Measurements from ENCODE around the gene UBE2Q2.
"Not testable (repeated sequence)": the region's sequence is repeated elsewhere in the genome, so short reads cannot be mapped to it uniquely, and the experiment has no call there.

UBE2Q2 gene

GRCh38 chr15:75864213-75865059 lies 21.2 kb downstream of the UBE2Q2 start:
- DNase-seq (ENCODE audit: low read depth): no peak

- DNase-seq (ENCODE audit: low read depth): not testable (repeated sequence)
Observed at GRCh38 chr15:75866045-75866444, 22.8 kb downstream of the UBE2Q2 start.

GRCh38 chr15:75866916-75867315 lies 23.7 kb downstream of the UBE2Q2 start:
- no peak for DNase-seq (ENCODE audit: low read depth)

DNA sequence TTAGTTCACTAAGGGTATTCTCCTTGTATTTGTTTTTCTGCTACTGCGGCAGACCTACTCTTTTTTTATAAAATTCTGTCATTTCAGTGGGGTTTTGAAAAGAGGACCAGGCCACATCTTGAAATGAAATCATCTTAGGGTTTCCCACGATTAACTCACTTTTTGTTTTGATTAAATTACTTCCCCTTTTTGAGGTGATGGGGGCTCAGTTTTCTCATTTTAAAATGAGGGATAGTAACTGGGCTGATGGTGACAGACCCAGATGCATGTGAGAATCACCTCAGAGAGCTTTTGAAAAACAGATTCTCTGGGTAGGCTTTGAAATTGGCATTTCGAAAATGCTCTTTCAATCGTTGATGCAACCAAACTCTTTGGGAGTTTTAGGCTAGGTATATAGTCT lies 24.2 kb downstream of the UBE2Q2 start:
- DNase-seq (ENCODE audit: low read depth): no peak

DNA sequence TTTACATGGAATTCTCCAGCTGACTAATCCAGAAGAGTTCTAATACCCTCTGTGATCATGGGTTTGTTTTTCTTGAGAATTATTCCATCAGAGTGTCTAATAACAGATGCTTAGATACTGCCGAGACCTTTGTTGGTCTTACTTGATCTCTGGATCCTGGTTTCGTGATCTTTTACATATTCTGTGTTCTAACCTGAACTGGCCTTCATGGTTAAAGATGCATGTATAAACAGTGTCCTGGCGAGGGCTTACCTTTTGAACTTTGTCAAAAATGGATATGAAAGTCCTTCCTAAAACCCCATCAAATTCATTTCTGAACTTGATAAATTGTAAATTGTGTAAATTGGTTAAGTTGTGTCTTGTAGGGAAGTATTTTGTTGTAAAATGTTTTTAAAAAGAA lies 24.8 kb downstream of the UBE2Q2 start:
- no peak for DNase-seq (ENCODE audit: low read depth)

GRCh38 chr15:75869446-75869845 lies 26.2 kb downstream of the UBE2Q2 start:
- no peak for DNase-seq (ENCODE audit: low read depth)

- not testable (repeated sequence) for DNase-seq (ENCODE audit: low read depth)
Observed at GRCh38 chr15:75871589-75871988, 28.3 kb downstream of the UBE2Q2 start.

DNA sequence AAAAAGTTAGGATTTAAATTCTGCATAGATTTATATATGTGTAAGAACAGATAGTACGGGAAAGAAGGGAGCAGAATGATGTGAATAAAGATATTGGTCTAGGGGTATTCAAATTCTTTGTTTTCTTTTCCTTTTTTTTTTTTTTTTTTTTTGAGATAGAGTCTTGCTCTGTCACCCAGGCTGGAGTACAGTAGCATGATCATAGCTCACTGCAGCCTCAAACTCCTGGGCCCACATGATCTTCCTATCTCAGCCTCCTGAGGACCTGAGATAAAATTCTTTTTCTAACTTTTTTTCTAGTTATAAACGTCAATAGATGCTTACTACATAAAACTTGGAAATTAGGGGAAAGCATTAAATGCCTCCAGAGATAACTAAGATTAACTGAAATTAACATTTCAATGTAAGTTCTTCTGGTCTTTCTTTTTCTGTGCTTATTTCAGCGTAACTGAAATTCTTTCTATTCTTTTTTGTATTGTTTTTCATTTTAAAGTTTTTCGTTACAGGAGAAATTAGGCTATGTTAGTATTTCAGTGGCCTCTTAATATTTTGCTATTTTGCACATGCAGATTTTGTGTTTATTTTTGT lies 29.2 kb downstream of the UBE2Q2 start:
- DNase-seq (ENCODE audit: low read depth): no peak

- no peak for DNase-seq (ENCODE audit: low read depth)
Observed at GRCh38 chr15:75884041-75884440, 40.8 kb downstream of the UBE2Q2 start.

DNA sequence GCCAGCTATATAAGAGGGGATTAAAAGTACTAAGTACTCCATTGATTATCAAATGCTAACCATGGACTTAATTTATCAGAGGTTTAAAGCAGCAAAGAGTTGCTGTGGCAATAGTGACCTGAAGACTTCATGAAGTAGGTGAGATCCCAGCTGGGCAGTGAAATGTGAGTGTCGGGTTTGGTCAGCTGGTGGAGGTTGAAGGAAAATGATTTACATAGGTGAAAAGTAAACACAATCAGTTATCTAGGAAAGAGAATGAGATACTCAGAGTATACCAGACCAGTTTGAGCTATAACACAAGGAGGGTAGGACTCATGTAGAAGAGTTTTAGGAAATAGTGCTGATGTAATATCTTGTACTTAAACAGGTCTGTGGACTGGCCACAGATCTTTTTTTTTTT lies 43.9 kb downstream of the UBE2Q2 start:
- DNase-seq (ENCODE audit: low read depth): no peak

DNA sequence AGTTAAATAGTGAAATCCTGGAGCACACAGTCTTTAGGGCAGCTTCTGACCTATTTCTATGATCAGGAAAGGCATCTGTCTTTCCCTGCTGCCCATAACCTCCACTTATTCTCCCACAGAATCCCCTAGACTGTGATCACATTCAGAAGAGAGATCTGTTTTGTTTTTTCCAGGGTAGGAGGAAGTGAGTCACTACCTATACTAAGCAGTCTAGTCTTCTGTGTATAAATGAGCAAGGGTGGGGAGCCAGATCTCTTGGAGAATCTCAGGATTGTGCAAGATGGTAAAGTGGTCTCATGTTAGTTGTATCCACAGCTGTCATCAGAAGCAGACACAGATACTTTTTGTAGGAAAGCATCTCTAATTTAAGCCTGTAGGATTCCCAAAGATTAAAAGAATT lies 48.6 kb downstream of the UBE2Q2 start:
- no peak for DNase-seq (ENCODE audit: low read depth)

DNA sequence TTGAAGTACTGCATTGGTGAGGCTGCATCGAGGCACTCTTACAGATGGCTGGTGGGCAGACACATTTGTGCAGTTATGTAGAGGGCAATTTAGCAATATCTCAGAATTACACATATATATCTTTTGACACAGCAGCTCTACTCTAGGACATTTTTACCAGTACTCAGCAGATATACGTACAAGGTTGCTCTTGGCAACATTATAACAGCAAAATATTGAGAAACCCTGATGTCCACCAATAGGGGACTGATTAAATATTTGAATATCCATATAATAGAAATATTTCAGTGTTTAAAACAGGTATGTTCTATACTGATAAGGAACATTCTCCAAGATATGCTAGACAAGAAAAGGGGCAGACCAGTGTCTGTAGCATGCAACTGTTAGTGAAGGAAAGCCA lies 52.5 kb downstream of the UBE2Q2 start:
- no peak for DNase-seq (ENCODE audit: low read depth)

DNA sequence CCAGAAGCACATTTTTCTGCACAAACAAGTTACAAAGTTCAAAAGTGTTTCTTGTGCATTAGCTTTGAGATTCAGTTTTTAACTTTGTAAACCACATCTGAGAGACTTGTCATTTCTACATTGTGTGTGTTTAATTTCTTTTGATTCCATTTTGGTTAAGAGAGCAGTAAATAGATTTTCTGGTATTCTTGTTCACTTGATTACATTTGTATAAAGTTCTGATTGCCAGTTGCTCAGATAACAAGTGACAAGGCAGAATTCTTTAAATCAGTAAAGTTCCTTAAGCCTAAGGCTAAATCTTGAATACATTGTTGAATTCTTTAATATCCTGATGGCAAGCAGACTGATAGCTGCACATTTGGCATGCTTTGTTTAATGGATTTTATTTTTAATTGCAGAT lies 57.3 kb downstream of the UBE2Q2 start:
- DNase-seq (ENCODE audit: low read depth): no peak

GRCh38 chr15:75902129-75902557 lies 58.9 kb downstream of the UBE2Q2 start:
- DNase-seq (ENCODE audit: low read depth): no peak

DNA sequence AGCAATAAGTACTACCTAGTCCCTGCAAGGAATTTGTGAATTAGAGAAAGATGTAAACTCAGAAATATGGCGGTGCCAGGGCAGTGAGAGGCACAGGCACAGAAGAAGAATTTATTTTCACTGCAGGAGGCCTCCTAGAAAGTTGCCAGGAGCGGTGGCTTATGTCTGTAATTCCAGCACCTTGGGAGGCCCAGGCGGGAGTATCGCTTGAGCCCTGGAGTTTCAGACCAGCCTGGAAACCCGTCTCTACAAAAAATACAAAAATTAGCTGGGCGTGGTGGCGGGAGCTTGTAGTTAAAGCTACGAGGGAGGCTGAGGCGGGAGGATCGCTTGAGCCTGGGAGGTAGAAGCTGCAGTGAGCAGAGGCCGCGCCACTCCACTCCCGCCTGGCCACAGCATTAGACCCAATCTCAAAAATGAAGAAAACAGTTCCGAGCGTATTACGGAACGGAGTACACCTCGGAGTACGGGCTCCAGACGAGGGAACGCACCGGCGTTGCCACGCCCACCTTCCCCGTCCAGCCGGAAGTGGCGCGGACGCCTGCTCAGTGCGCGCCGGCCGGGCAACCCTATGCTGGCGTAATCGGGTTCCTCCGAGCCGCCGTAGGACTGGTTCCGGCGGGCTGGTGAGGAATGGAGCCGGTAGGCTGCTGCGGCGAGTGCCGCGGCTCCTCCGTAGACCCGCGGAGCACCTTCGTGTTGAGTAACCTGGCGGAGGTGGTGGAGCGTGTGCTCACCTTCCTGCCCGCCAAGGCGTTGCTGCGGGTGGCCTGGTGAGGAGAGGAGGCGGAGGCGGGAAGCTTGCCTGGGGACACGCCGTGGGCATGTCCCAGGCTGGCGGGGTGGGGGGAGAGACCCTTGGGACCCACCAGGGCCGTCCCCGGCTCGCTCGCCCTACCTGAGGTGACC lies 60.3 kb downstream of the UBE2Q2 start, which contains the start of gene FBXO22:
Gene FBXO22 (plus strand): TSS at position 548 of the 909 bp plus-strand sequence. CDS start 86 bp downstream, at position 634.
- peak; percentile 80 for DNase-seq (ENCODE audit: low read depth)

GRCh38 chr15:75905231-75905630 lies 62.0 kb downstream of the UBE2Q2 start:
- no peak for DNase-seq (ENCODE audit: low read depth)

GRCh38 chr15:75910355-75910754 lies 67.1 kb downstream of the UBE2Q2 start:
- not testable (repeated sequence) for DNase-seq (ENCODE audit: low read depth)

DNA sequence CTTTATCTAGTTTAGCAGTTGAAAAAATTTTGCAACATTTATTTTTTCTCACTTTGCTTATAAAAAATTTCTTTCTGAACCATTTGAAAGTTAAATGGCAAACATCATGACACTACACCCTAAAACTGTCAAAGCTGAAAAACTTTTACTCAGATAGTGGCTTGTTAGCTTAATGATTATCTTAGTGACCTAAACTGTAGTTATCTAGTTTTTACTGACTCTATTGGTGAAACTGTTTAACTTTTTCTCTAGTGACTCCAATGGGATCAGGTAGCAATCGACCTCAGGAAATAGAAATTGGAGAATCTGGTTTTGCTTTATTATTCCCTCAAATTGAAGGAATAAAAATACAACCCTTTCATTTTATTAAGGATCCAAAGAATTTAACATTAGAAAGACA lies 73.7 kb downstream of the UBE2Q2 start:
- DNase-seq (ENCODE audit: low read depth): no peak

- no peak for DNase-seq (ENCODE audit: low read depth)
Observed at GRCh38 chr15:75918135-75918534, 74.9 kb downstream of the UBE2Q2 start.

DNA sequence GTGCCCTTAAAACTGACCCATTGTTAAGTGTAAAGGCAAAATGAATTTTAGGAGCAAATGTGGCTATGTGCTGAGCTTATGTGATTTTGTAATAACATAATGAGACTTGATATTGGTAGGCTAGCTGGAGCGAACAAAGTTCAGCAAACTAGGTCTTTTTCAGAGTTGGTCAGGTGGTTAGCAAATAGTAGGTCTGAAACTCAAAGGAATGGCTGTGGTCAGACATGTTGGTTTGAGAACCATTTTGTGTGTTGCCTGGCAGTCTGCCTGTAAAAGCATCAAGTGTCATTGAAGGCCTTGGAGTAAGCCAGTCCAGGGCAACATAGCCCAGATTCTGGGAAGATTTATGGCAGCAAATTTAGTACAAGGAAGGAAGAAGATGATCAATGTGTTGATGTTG lies 76.8 kb downstream of the UBE2Q2 start:
- DNase-seq (ENCODE audit: low read depth): no peak

DNA sequence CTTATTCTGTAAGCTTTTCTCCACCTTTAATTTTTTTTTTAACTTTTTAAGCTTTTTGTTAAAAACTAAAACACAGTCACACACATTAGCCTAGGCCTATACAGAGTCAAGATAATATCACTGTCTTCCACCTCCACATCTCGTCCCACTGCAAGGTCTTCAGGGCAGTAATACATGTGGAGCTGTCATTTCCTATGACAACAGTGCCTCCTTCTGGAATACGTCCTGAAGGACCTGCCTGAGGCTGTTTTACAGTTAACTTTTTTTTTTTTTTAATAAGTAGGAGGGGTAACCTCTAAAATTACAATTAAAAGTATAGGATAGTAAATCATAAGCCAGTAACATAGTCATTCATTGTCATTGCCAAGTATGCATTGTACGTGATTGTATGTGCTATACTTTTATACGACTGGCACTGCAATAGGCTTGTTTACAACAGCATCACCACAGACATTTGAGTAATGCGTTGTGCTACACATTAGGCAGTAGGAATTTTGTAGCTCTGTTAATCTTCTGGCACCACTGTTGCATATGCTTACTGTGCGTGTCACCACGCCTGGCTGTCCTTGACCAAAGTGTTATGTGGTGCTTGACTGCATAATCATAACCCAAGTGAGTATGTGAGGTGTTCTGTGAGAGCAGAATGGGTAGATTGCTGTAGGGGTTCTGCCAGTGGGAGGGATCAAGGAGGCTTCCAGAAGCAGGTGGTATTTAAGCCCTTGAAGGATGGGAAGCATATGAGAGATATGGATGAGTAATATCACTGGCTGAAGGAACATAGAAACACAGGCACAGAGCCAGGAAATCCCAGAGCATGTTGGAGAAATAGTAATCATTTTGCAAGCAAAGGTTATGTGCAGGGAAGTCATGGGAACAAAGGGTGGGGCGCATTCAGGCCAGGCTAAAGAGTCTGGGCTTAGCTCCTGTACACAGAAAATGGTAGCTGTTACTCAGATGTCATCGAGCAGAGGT lies 78.8 kb downstream of the UBE2Q2 start:
- no peak for DNase-seq (ENCODE audit: low read depth)

Data from activated T-helper 1 cell treated with Interleukin-2 at 50 U/mL for 16 hours (primary cell).